Panc1 (cell line): ENCODE results near the gene FOCAD. TPM values are rescaled to one million over a fixed set of nuclear protein-coding genes. Genes with fewer than 3 reads are reported as not detected.

ENCODE experiments used
- ATAC-seq: fragments of 200-7000 bp; cut with Tn5 transposase; 2 replicates; pipeline ENCODE4 v1.9.1; 2020; ENCODE audit warnings: mild to moderate bottlenecking, moderate library complexity
- BruUV-seq: library from RNA; stranded (reverse); fragments of 400-500 nt; replicated peaks from 2 replicates; lab custom pipeline; 2021; lab: Mats Ljungman, UMichigan
- CTCF ChIA-PET: fragments of 300-600 bp; sonication (Branson Sonifier 250); formaldehyde crosslinking; loops from one replicate; lab custom pipeline; 2022; ENCODE audit warnings: antibody characterized with exemption; lab: Charles Lee
- POLR2A ChIA-PET: fragments of 300-600 bp; sonication (Branson Sonifier 250); formaldehyde crosslinking; loops from one replicate; lab custom pipeline; 2022; ENCODE audit warnings: antibody characterized with exemption; lab: Charles Lee
- DNase-seq: peaks from one replicate; pipeline ENCODE4 v3.0.0-alpha.2; 2010; ENCODE audit warnings: low read depth, low spot score
- H3K27ac ChIP-seq: 2 replicates; pipeline ENCODE4 v1.5.1; 2011; ENCODE audit warnings: mild to moderate bottlenecking, low read length, inconsistent platforms
- H3K27me3 ChIP-seq: fragments of 200-500 bp; sonication (Bioruptor generic); 2 replicates; pipeline ENCODE4 v1.6.0; 2014; ENCODE audit warnings: low read length, inconsistent platforms; ENCODE audit not compliant: control insufficient read depth, insufficient read depth
- H3K36me3 ChIP-seq: fragments of 200-500 bp; sonication (Bioruptor generic); 2 replicates; pipeline ENCODE4 v1.5.1; 2014; ENCODE audit warnings: inconsistent platforms, mild to moderate bottlenecking, low read length, moderate library complexity; ENCODE audit not compliant: control insufficient read depth, insufficient read depth
- H3K4me1 ChIP-seq: 2 replicates; pipeline ENCODE4 v1.5.1; 2011; ENCODE audit warnings: inconsistent platforms, mild to moderate bottlenecking, low read length, moderate library complexity; ENCODE audit not compliant: control insufficient read depth, insufficient read depth
- H3K4me3 ChIP-seq, 2 experiments: 2 replicates each; pipeline ENCODE4 v1.5.1; 2011 to 2012; ENCODE audit warnings: low read depth in 2 of 2, low read length in 2 of 2, mild to moderate bottlenecking in 2 of 2, inconsistent platforms in 1 of 2, moderate library complexity in 1 of 2
- H3K9me3 ChIP-seq: fragments of 200-500 bp; sonication (Bioruptor generic); 2 replicates; pipeline ENCODE4 v1.5.1; 2014; ENCODE audit warnings: low read depth, mild to moderate bottlenecking, inconsistent platforms, low read length, moderate library complexity; ENCODE audit not compliant: control insufficient read depth, insufficient read depth
- CTCF ChIP-seq: fragments of 450-650 bp; IDR thresholded peaks from 2 replicates; pipeline ENCODE4 v1.5.1; 2017; ENCODE audit warnings: mild to moderate bottlenecking
- POLR2AphosphoS5 ChIP-seq: IDR thresholded peaks from 2 replicates; pipeline ENCODE4 v1.6.1; 2012; ENCODE audit warnings: mild to moderate bottlenecking, low read depth, low read length, moderate library complexity
- REST ChIP-seq, 2 experiments: IDR thresholded peaks; 2 replicates each; pipeline ENCODE4 v1.6.1; 2011 to 2012; ENCODE audit warnings: low read depth in 2 of 2, control low read depth in 1 of 2, low read length in 1 of 2, mild to moderate bottlenecking in 1 of 2, moderate library complexity in 1 of 2; ENCODE audit not compliant: insufficient read depth in 1 of 2
- SIN3A ChIP-seq: IDR thresholded peaks from 2 replicates; pipeline ENCODE4 v1.6.1; 2012; ENCODE audit warnings: low read depth, mild to moderate bottlenecking, low read length, moderate library complexity, borderline replicate concordance; ENCODE audit not compliant: insufficient read depth
- TCF7L2 ChIP-seq: IDR thresholded peaks from 2 replicates; pipeline ENCODE4 v1.6.1; 2011; ENCODE audit warnings: mild to moderate bottlenecking, low read depth, low read length, inconsistent platforms
- in situ Hi-C: cut with HindIII; loops from 2 replicates; pipeline ENCODE4 v1.10.0; 2016; ENCODE audit warnings: low sequenced_read_pairs, low pct_unique_long_range_greater_than_20kb
- intact Hi-C: fragments of 100-400 bp; cut with micrococcal nuclease; formaldehyde crosslinking; loops from one replicate; pipeline ENCODE4 v1.10.0; 2022; ENCODE audit not compliant: unreplicated experiment
- total RNA-seq: library from RNA; stranded (reverse); gene quantifications from one replicate; pipeline ENCODE4 v1.2.1, GENCODE V29; 2021; ENCODE audit not compliant: unreplicated experiment

Gene FOCAD
- total RNA-seq, 1 experiment from 2014 or later = 9.8 TPM

- no peaks in the 10 kb centered on the region for H3K4me1 ChIP-seq
- no peak overlapping the region for H3K27ac ChIP-seq
- no peak for ATAC-seq
- BruUV-seq = no TSS peak
- in situ Hi-C loops = no loop called here
- H3K36me3 ChIP-seq = no peaks in the 10 kb centered on the region
- H3K4me3 ChIP-seq = no peak overlapping the region
- intact Hi-C loops = no loop called here
- no peak for DNase-seq
- POLR2A ChIA-PET = no interaction called here
- H3K27me3 ChIP-seq = no peaks in the 10 kb centered on the region
- CTCF ChIA-PET = no interaction called here
- no peaks in the 10 kb centered on the region for H3K9me3 ChIP-seq
- TF ChIP-seq SIN3A (no peak), TCF7L2 (no peak)
Observed at GRCh38 chr9:20786807-20787206, 102.7 kb downstream of the FOCAD start.

- H3K4me1 ChIP-seq = no peaks in the 10 kb centered on the region
- H3K36me3 ChIP-seq = no peaks in the 10 kb centered on the region
- H3K4me3 ChIP-seq = no peak overlapping the region
- ATAC-seq (no peak), DNase-seq (no peak)
- BruUV-seq = no TSS peak
- H3K27ac ChIP-seq = no peak overlapping the region
- CTCF ChIA-PET = no interaction called here
- intact Hi-C loops (no loop called here), in situ Hi-C loops (no loop called here)
- H3K27me3 ChIP-seq = no peaks in the 10 kb centered on the region
- no peaks in the 10 kb centered on the region for H3K9me3 ChIP-seq
- TF ChIP-seq TCF7L2 (no peak), REST (IDR thresholded peaks at IDR 0.05; ENCODE audit: insufficient read depth in 1 of 2, low read depth in 2 of 2, low read length in 1 of 2) (no peak), CTCF (no peak), SIN3A (no peak), POLR2AphosphoS5 (no peak)
- POLR2A ChIA-PET = no interaction called here
Observed at GRCh38 chr9:20788526-20789451, 104.7 kb downstream of the FOCAD start.

GRCh38 chr9:20790721-20791120, 106.7 kb downstream of the FOCAD start:
- Histone ChIP-seq H3K4me3 (no peak overlapping the region), H3K9me3 (no peaks in the 10 kb centered on the region), H3K4me1 (no peaks in the 10 kb centered on the region), H3K27me3 (no peaks in the 10 kb centered on the region), H3K27ac (no peak overlapping the region), H3K36me3 (no peaks in the 10 kb centered on the region)
- intact Hi-C loops (no loop called here), in situ Hi-C loops (no loop called here)
- no TSS peak for BruUV-seq
- ATAC-seq = no peak
- TF ChIP-seq CTCF (no peak), REST (IDR thresholded peaks at IDR 0.05; ENCODE audit: insufficient read depth in 1 of 2, low read depth in 2 of 2, low read length in 1 of 2) (no peak), POLR2AphosphoS5 (no peak), SIN3A (no peak), TCF7L2 (no peak)
- POLR2A ChIA-PET = no interaction called here
- DNase-seq = no peak
- CTCF ChIA-PET = no interaction called here
